NCI-H2171 (cell line): ENCODE measurements around the gene MAGI2.

Experiments
- DNase-seq: peaks from one replicate; lab custom pipeline; 2025; lab: John Stamatoyannopoulos, UW

MAGI2 gene

GRCh38 chr7:78178319-78178718, 1275.1 kb downstream of the MAGI2 start:
- DNase-seq, result peak; percentile 35

DNA sequence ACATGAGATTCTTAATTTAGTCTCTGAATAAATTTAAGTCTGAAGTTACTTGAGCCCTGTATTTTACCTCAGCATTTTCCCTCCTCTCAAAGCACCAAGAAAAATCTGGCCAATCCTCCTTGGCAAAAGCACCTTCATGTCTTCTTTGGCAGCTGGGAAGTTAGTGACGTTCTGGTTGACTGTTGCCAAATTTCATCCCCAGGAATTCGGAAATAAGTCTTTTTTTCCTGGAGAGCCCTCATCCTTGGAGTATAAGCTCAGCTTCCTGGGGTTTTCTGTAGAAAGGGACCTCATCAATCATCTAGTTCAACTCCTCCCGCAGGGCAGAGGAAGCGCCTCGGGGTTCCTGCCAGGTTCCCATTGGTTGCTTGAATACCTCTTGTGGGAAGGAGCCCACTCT, 1277.3 kb downstream of the MAGI2 start:
- DNase-seq, result no peak

DNA sequence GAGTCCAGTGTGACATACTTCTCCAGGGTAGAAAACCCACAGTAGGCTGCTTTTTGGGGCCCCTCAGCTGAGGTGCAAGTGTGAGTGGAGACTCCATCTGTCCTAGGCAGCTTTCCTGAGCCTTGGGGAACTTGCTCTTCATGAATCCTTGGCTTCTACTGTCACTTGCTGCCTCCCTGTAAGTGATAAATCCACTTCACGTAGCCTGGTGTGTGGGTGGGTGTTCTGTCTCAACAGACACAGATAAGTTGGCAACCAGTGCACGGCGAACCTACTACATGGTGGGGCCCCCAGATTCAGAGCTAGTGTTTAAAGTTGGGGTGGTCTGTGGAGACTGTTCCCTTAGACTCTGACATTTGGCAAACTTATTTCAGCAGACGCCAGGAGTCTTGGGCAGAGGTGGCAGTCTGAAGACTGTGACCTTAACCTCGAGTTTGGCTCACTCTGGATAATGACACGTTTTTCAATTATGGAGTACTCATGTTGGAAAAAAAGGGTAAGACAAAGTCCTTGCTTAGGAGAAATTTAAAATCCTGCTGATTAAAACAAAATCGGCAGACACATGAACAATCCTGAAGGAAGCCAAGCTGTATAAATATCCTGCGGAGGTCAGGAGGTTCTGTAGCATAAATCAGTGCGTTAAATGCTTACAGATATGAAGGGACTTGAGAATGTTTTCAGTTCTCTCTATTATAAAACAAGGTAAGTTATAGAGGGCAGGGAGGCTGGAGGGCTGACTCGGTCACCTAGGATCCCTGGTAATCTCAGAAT, 1278.0 kb downstream of the MAGI2 start:
- no peak for DNase-seq

- DNase-seq, result no peak
These were observed 1279.8 kb downstream of the MAGI2 start for GRCh38 chr7:78173666-78174065.

- no peak for DNase-seq
These were observed 1280.4 kb downstream of the MAGI2 start for GRCh38 chr7:78172933-78173591.

DNA sequence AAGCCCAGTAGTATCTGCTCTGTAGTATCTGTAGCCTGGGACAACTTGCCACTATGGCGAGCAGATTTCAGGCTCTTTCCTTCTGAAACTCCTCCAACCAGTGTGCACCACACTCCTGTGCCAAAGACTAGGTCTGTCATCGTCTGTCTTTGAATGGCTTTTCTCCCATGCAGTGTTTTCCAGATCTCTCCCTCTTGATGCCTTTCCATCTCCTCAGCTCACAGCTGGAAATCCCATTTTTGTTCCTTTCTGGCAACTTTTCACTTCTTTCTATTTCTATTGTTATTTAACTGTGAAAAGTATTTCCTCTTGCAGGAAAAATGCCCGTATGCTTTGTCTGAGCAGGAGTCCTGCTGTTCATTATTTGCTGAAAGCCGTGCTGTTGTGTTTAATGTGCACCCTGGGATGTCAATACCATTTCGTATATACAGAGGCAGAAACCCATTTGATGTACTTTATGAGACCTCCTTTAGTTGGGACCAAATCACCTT, 1281.2 kb downstream of the MAGI2 start:
- DNase-seq, result no peak

DNA sequence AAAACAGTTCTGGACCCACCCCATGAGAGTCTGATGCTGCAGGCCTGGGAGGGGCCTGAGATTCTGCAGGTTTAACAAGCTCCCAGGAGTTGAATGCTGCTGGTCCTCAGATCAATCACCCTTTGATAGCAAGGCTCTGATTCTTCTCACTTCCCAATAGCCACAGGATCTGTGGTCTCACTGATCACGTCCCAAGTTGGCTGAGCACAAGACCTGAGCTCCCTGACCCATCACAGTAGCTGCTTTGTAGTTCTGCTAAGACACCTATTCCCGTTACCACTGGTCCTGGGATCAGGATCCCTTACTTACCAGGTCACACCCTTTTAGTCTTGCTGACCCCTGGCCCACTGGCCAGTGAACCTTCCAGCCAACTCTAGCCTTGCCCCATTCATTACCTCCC, 1282.1 kb downstream of the MAGI2 start:
- DNase-seq, result no peak

DNA sequence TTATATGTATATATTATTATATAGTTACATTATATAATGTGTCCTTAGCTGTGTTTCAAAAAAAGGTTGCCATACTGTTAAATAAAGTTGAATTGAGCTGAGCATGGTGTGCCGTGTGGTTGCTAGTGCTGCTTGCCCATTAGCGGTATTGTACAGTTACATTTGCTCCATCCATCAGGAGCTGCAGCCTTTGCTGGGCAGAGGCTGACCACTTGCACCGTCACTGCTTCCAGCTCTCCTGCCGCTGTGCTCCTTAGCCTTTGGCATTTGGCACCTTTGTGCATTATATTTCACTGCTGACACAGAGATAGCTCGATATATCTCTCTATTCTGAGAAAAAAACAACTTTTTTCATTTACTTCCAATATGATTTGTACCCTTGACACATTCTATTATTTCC, 1282.7 kb downstream of the MAGI2 start:
- DNase-seq, result no peak

GRCh38 chr7:78169992-78170391, 1283.5 kb downstream of the MAGI2 start:
- no peak for DNase-seq

DNA sequence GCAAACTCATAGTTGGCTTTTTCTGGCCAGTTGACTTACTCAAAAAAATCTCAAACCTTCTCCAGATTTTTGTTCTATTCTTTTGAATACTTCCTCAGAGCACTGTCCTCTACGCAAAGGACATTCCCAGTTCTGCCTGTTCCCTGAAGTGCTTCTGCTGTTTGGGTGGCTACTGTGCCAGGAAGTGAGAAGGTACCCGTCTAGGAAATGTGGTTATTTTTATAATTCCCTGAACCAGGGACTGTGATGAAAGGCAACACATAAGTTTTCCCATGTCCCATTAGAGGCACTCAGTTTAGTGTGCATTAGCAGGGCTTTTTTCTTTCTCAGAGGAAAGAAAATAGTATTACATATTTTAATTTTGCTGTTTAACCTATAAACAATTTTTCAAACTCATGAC, 1284.6 kb downstream of the MAGI2 start:
- DNase-seq, result no peak

GRCh38 chr7:78167860-78168259, 1285.6 kb downstream of the MAGI2 start:
- DNase-seq, result no peak

GRCh38 chr7:78165854-78166253, 1287.6 kb downstream of the MAGI2 start:
- no peak for DNase-seq

GRCh38 chr7:78165454-78165853, 1288.0 kb downstream of the MAGI2 start:
- DNase-seq, result no peak

GRCh38 chr7:78164459-78164858, 1289.0 kb downstream of the MAGI2 start:
- peak; percentile 29 for DNase-seq

DNA sequence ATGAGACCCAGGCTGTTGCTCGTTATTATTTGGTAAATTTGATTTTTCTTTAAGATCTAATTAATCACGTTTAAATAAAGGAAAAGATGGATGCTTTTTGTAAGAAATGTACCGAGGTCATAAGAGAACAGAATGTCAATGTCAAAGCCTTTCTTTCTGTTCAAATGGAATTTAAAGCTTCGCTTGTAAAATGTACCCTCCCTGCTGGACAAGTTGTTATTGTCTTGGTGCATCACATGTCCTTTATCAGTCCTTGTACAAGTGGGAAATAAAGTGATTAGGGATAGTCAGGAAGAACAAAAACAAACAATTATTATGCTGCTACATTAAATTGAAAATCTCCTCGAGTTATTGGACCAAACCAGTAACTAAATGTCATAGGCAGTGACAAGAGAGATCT, 1291.7 kb downstream of the MAGI2 start:
- no peak for DNase-seq

DNA sequence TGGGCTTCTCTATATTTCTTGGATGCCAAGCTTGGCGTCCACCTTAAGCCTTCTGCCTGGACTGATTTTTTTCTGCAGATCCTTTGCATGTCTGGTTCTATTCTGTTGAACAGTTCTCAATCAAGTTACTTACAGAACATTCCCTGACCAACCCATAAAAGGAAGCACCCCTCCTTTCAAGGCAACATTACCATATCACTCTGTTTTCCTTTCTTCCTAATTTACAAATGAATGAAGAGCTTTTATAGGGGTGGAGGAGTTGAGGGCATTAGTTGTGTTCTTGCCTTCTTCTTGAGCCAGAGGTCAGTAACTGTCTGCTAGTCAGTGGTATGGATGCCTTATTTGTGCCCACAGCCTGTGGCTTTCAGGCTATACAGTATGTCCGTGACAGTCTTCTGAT, 1293.9 kb downstream of the MAGI2 start:
- DNase-seq, result no peak

GRCh38 chr7:78153285-78153684, 1300.2 kb downstream of the MAGI2 start:
- DNase-seq, result no peak

GRCh38 chr7:78151229-78151628, 1302.2 kb downstream of the MAGI2 start:
- DNase-seq, result peak; percentile 21

- DNase-seq, result peak; percentile 83
These were observed 1303.7 kb downstream of the MAGI2 start for GRCh38 chr7:78149787-78150186.

GRCh38 chr7:78148166-78148894, 1305.1 kb downstream of the MAGI2 start:
- no peak for DNase-seq

DNA sequence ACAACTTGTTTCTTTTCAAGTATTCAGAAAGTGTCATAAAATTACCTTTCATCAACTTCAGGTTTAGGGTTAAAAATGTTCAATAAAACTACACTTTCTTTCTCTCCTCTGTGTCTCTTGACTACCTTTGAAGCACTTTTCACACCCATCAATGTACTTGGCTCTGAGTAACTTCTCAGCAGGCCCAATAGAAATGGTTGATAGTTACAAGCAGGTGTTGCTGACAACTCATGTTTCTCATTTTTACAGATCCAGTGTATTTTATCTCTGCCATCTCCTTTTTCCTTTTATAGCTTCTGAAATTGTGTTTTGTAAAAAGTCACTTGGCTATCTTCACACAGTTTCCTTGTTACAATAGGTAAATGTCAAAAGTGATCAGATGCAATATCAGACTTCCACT, 1306.9 kb downstream of the MAGI2 start:
- no peak for DNase-seq

GRCh38 chr7:78143661-78144060, 1309.8 kb downstream of the MAGI2 start:
- no peak for DNase-seq
